H1 (cell line): ENCODE measurements around the gene TMEM185B. TPM values are rescaled to one million over a fixed set of nuclear protein-coding genes. Genes with fewer than 3 reads are reported as not detected.

Source experiments
- ASH2L ChIP-seq: fragments of 200-600, 300-600 bp; sonication (generic); IDR thresholded peaks from one replicate; pipeline ENCODE4 v1.7.1; 2017; ENCODE audit warnings: low read length
- CEBPB ChIP-seq: IDR thresholded peaks from 2 replicates; pipeline ENCODE4 v1.6.1; 2012; ENCODE audit warnings: low read depth, low read length
- EP300 ChIP-seq, 2 experiments: IDR thresholded peaks; 1 replicate in 1 of 2; 2 replicates in 1 of 2; pipeline ENCODE4 v1.6.1; 2011 to 2012; ENCODE audit warnings: low read depth in 2 of 2, low read length in 2 of 2, mild to moderate bottlenecking in 2 of 2, borderline replicate concordance in 1 of 2, inconsistent platforms in 1 of 2, moderate library complexity in 1 of 2
- KDM4A ChIP-seq: IDR thresholded peaks from one replicate; pipeline ENCODE4 v1.7.1; 2012; ENCODE audit warnings: low read depth, mild to moderate bottlenecking, moderate library complexity, low read length, inconsistent platforms; ENCODE audit not compliant: severe bottlenecking
- TAF7 ChIP-seq: optimal IDR thresholded peaks from 2 replicates; pipeline ENCODE3; 2011; ENCODE audit warnings: low read depth, mild to moderate bottlenecking, inconsistent platforms, low read length, moderate library complexity, borderline replicate concordance
- USF2 ChIP-seq: IDR thresholded peaks from 2 replicates; pipeline ENCODE4 v1.6.1; 2011; ENCODE audit warnings: low read length, improper control_type of control experiment
- polyA plus RNA-seq, 7 experiments: library from polyadenylated mRNA; depleted of rRNA in 3 of 7; stranded (reverse) in 5 of 7; unstranded in 2 of 7; fragments of >200 nt in 5 of 7; fragments of 200-250 nt in 2 of 7; gene quantifications; 1 replicate in 5 of 7; 2 replicates in 1 of 7; 4 replicates in 1 of 7; pipeline versions ENCODE4 v1.2.1 to v1.2.3, GENCODE V29; 2011 to 2013; ENCODE audit warnings: missing spikeins in 2 of 7, mixed read lengths in 2 of 7
- total RNA-seq: library from RNA; stranded (reverse); fragmentation: NEBNext Ultra II Directional; extraction: Animal tissue kit (Norgen Biotek cat#: 25700); gene quantifications from 2 replicates; pipeline ENCODE4 v1.2.1, GENCODE V29; 2021

The TMEM185B gene
- total and polyA plus RNA-seq, 2 of the 8 experiments (the other 6 are each of a cell fraction or from before 2014, with no cell fraction given): 13.5 to 14.0 TPM

GRCh38 chr2:120262761-120263428, 39.7 kb upstream of the TMEM185B start (continued):
- TF ChIP-seq ASH2L: no peak
- TF ChIP-seq CEBPB: no peak
- TF ChIP-seq EP300 (IDR thresholded peaks at IDR 0.05; ENCODE audit: borderline replicate concordance in 1 of 2, low read depth in 2 of 2, low read length in 2 of 2): no peak
- TF ChIP-seq USF2: no peak
- no peak for TF ChIP-seq TAF7
- TF ChIP-seq KDM4A: no peak
